K562 (cell line): ENCODE data around the gene PCBP2. TPM values are rescaled to one million over a fixed set of nuclear protein-coding genes. Genes with fewer than 3 reads are reported as not detected.

ENCODE experiments used
- ARID1B ChIP-seq: fragments of 450-650 bp; IDR thresholded peaks from 2 replicates; pipeline ENCODE4 v1.6.1; 2016; ENCODE audit warnings: antibody characterized with exemption, mild to moderate bottlenecking, inconsistent platforms
- CHD2 ChIP-seq: IDR thresholded peaks from 2 replicates; pipeline ENCODE4 v1.6.1; 2011; ENCODE audit warnings: low read depth, low read length
- CHD4 ChIP-seq: fragments of 200-600 bp; sonication (generic); IDR thresholded peaks from 3 replicates; pipeline ENCODE4 v1.6.1; 2012; ENCODE audit warnings: low read depth, mild to moderate bottlenecking, mixed read lengths, low read length, inconsistent platforms; ENCODE audit not compliant: insufficient read depth, insufficient replicate concordance, poor library complexity, severe bottlenecking
- CSDE1 ChIP-seq, 2 experiments: fragments of 450-650 bp; IDR thresholded peaks; 2 replicates each; pipeline ENCODE4 v1.6.1; 2016; ENCODE audit warnings: mild to moderate bottlenecking in 1 of 2
- CTBP1 ChIP-seq: fragments of 450-650 bp; IDR thresholded peaks from 2 replicates; pipeline ENCODE4 v1.6.1; 2016; ENCODE audit warnings: borderline replicate concordance
- DPF2 ChIP-seq: fragments of 450-650 bp; IDR thresholded peaks from 2 replicates; pipeline ENCODE4 v1.6.1; 2016
- ERF ChIP-seq: fragments of 450-650 bp; formaldehyde crosslinking; IDR thresholded peaks from 2 replicates; pipeline ENCODE4 v1.4.0; 2020; ENCODE audit warnings: mild to moderate bottlenecking, mixed read lengths
- ETV1 ChIP-seq: fragments of 450-650 bp; conservative IDR thresholded peaks from 2 replicates; pipeline ENCODE4 v1.6.1; 2016; ENCODE audit warnings: missing genetic modification characterization, control low read depth, low read depth, missing compliant biosample characterization
- MEF2A ChIP-seq: IDR thresholded peaks from 2 replicates; pipeline ENCODE4 v1.6.1; 2011; ENCODE audit warnings: low read depth, mild to moderate bottlenecking, low read length, moderate library complexity; ENCODE audit not compliant: control insufficient read depth
- MYBL2 ChIP-seq, 2 experiments: fragments of 450-650 bp in 1 of 2; sonication (generic) in 1 of 2; formaldehyde crosslinking in 1 of 2; IDR thresholded peaks; 2 replicates each; pipeline versions ENCODE4 v1.6.1 to v1.8.1; 2017 to 2022; ENCODE audit warnings: borderline replicate concordance in 1 of 2, inconsistent platforms in 1 of 2, low read depth in 1 of 2, mild to moderate bottlenecking in 1 of 2, missing genetic modification reagents in 1 of 2, moderate library complexity in 1 of 2
- POU5F1 ChIP-seq: fragments of 150-350 bp; IDR thresholded peaks from 2 replicates; pipeline ENCODE4 v1.6.1; 2014; ENCODE audit warnings: borderline replicate concordance, low read length, low read depth, mild to moderate bottlenecking; ENCODE audit not compliant: partially characterized antibody
- PRPF4 ChIP-seq: fragments of 200-400 bp; formaldehyde crosslinking; IDR thresholded peaks from one replicate; pipeline ENCODE4 v1.6.1; 2017; ENCODE audit warnings: low read length, low read depth, mild to moderate bottlenecking; ENCODE audit not compliant: insufficient read depth, poor library complexity, severe bottlenecking
- ZBTB7A ChIP-seq: IDR thresholded peaks from 2 replicates; pipeline ENCODE4 v1.6.1; 2011; ENCODE audit warnings: low read depth, mild to moderate bottlenecking, low read length, moderate library complexity, borderline replicate concordance; ENCODE audit not compliant: control insufficient read depth
- ZBTB8A ChIP-seq: fragments of 450-650 bp; IDR thresholded peaks from 2 replicates; pipeline ENCODE4 v1.6.1; 2018; ENCODE audit warnings: mild to moderate bottlenecking, moderate library complexity; ENCODE audit not compliant: partially characterized antibody
- ZNF696 ChIP-seq: fragments of 250-450 bp; sonication (Bioruptor Pico); conservative IDR thresholded peaks from 2 replicates; pipeline ENCODE4 v1.4.0; 2020; ENCODE audit warnings: mild to moderate bottlenecking, moderate library complexity
- polyA plus RNA-seq, 8 experiments: library from polyadenylated mRNA; depleted of rRNA in 4 of 8; stranded (reverse) in 5 of 8; unstranded in 3 of 8; fragments of >200 nt; fragmentation: Nextera tagmentation in 2 of 8; fragmentation: Illumina TruSeq in 1 of 8; extraction: Ambion mirVana in 2 of 8; extraction: Trizol in 1 of 8; gene quantifications; 2 replicates each; pipeline versions ENCODE4 v1.2.1 to v1.2.3, GENCODE V29; 2011 to 2014; ENCODE audit warnings: inconsistent platforms in 1 of 8, missing spikeins in 1 of 8
- total RNA-seq, 7 experiments: library from RNA; depleted of rRNA in 6 of 7; stranded (reverse); fragments of >200 nt in 6 of 7; fragmentation: Illumina TruSeq in 2 of 7; extraction: Trizol in 2 of 7; gene quantifications; 2 replicates each; pipeline versions ENCODE4 v1.2.1 to v1.2.3, GENCODE V29; 2011 to 2021; ENCODE audit warnings: low replicate concordance in 1 of 7
- TF ChIP-seq, protein P1 (sequence below), 2 experiments: fragments of 450-650 bp; IDR thresholded peaks; 2 replicates each; pipeline ENCODE4 v1.6.1; 2016; ENCODE audit warnings: mild to moderate bottlenecking in 2 of 2, borderline replicate concordance in 1 of 2, low read depth in 1 of 2, moderate library complexity in 1 of 2
- TF ChIP-seq, protein P2 (sequence below): sonication (generic); formaldehyde crosslinking; IDR thresholded peaks from 2 replicates; pipeline ENCODE4 v1.8.0; 2022; ENCODE audit warnings: mild to moderate bottlenecking, missing genetic modification reagents

PCBP2 gene
- total and polyA plus RNA-seq, 9 of the 15 experiments (the other 6 are each of a cell fraction or from before 2014, with no cell fraction given), result 137 to 831 (median 328) TPM

DNA sequence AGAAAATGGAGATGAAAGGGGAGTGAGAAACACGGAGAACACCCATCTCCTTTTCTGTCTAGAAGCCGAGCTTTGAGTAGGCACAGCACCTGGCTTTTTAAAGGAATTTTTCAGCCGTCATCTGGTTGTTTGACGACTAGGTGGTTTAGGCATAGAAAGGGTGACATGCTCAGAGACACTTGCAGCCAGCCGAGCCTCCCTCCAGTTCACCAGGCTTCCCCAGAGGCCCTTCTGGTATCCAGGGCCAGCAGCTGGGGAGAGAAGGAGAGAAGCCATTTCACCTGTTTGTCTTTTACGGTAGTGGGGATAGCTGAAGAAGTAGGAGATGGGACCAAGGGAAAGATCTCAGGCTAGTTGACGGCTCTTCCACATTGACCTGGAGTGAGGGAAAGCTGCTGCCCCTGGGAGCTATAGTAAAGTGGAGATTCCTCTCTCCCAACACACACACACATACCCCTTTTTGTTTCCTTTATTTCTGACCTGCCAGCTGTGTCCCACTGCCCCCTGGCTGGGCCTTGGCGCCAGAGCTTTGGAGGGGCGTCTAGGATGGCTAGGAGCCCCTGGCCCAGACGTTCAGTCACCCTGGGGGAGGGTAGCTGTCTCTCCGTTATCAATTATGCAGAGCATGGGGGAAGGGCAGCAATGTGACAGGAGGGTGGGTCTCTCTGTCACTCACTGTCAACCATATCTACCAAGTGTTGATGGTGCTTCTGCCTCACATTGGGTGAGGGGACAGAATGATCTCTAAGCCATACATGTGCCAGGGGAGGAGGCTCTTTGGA is 41.9 kb downstream of the PCBP2 start (continued):
- no peak for TF ChIP-seq MYBL2 (IDR thresholded peaks at IDR 0.05; ENCODE audit: low read depth)
- no peak for TF ChIP-seq MYBL2 (CRISPR knock-in tag; IDR thresholded peaks at IDR 0.05; ENCODE audit: borderline replicate concordance)
- TF ChIP-seq CHD4, result no peak
- TF ChIP-seq POU5F1, result no peak
- TF ChIP-seq PRPF4, result no peak
- peak; percentile 40; the same call in 1 of the 2 replicates for TF ChIP-seq CHD2
- no peak for TF ChIP-seq ZBTB8A
- 0 out of 2 replicates have a peak, but pooled peaks have one; percentile 30 for TF ChIP-seq ARID1B
- TF ChIP-seq CSDE1 (IDR thresholded peaks at IDR 0.05), result no peak
- TF ChIP-seq CTBP1, result no peak
- no peak for TF ChIP-seq MEF2A
- no peak for TF ChIP-seq ETV1
- peak; percentile 68; the same call in 1 of the 2 replicates for TF ChIP-seq ZBTB7A
- TF ChIP-seq, protein P1, sequence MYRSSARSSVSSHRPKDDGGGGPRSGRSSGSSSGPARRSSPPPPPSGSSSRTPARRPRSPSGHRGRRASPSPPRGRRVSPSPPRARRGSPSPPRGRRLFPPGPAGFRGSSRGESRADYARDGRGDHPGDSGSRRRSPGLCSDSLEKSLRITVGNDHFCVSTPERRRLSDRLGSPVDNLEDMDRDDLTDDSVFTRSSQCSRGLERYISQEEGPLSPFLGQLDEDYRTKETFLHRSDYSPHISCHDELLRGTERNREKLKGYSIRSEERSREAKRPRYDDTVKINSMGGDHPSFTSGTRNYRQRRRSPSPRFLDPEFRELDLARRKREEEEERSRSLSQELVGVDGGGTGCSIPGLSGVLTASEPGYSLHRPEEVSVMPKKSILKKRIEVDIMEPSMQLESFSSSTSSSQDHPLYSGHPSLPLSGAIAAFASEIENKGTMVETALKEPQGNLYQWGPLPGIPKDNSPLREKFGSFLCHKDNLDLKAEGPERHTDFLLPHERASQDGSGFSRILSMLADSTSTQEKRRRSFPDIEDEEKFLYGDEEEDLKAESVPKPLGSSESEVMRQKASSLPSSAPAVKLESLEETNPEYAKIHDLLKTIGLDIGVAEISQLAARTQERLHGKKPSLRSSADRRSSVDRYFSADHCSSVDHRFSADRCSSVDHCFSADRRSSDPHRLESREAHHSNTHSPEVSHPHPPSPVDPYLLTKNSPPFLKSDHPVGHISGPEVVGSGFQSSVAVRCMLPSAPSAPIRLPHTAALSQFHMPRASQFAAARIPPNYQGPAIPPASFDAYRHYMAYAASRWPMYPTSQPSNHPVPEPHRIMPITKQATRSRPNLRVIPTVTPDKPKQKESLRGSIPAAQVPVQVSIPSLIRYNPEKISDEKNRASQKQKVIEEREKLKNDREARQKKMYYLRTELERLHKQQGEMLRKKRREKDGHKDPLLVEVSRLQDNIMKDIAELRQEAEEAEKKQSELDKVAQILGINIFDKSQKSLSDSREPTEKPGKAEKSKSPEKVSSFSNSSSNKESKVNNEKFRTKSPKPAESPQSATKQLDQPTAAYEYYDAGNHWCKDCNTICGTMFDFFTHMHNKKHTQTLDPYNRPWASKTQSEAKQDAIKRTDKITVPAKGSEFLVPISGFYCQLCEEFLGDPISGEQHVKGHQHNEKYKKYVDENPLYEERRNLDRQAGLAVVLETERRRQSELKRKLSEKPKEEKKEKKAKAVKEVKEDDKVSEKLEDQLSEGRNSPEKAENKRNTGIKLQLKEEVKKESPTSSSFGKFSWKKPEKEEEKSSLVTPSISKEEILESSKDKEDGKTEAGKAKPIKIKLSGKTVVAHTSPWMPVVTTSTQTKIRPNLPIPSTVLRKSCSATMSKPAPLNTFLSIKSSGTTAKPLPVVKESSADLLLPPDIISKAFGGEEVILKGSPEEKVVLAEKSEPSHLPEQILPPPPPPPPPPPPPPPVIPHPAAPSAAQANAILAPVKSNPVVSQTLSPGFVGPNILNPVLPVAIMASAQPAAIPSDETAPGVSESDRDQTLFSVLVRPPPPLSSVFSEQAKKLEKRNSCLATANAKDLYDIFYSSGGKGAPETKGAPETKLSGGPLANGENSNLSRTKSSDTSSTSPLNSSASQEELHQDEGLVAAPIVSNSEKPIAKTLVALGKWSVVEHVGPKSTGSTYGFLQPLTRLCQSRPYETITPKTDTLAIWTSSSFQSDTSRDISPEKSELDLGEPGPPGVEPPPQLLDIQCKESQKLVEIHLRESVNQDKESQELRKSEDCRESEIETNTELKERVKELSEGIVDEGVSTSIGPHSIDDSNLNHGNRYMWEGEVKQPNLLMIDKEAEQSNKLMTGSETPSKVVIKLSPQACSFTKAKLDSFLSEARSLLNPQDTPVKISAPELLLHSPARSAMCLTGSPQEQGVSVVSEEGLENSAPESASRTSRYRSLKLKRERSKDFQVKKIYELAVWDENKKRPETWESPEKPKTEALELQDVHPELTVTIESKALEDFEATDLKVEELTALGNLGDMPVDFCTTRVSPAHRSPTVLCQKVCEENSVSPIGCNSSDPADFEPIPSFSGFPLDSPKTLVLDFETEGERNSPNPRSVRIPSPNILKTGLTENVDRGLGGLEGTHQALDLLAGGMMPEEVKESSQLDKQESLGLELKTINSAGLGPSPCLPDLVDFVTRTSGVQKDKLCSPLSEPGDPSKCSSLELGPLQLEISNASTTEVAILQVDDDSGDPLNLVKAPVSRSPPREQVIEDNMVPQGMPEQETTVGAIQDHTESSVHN (IDR thresholded peaks at IDR 0.05; ENCODE audit: borderline replicate concordance in 1 of 2, low read depth in 1 of 2), result no peak
- TF ChIP-seq, protein P2, sequence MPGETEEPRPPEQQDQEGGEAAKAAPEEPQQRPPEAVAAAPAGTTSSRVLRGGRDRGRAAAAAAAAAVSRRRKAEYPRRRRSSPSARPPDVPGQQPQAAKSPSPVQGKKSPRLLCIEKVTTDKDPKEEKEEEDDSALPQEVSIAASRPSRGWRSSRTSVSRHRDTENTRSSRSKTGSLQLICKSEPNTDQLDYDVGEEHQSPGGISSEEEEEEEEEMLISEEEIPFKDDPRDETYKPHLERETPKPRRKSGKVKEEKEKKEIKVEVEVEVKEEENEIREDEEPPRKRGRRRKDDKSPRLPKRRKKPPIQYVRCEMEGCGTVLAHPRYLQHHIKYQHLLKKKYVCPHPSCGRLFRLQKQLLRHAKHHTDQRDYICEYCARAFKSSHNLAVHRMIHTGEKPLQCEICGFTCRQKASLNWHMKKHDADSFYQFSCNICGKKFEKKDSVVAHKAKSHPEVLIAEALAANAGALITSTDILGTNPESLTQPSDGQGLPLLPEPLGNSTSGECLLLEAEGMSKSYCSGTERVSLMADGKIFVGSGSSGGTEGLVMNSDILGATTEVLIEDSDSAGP (CRISPR knock-in tag), result no peak
- no peak for TF ChIP-seq ZNF696
- TF ChIP-seq DPF2, result peak; percentile 59; the same call in 1 of the 2 replicates
- TF ChIP-seq ERF (CRISPR knock-in tag), result no peak
